Progenitor cell of endocrine pancreas (in vitro differentiated cells): ENCODE measurements around the gene SYT1. TPM values are rescaled to one million over a fixed set of nuclear protein-coding genes. Genes with fewer than 3 reads are reported as not detected.

ENCODE experiments used
- DNase-seq: peaks from one replicate; pipeline ENCODE4 v3.0.0; 2021; ENCODE audit warnings: low spot score; ENCODE audit not compliant: unreplicated experiment
- H3K27ac Mint-ChIP-seq: 2 replicates; pipeline ENCODE4 v1.8.0; 2021; ENCODE audit warnings: mild to moderate bottlenecking, moderate library complexity, mixed read lengths
- H3K27me3 Mint-ChIP-seq: 2 replicates; pipeline ENCODE4 v1.8.0; 2021; ENCODE audit warnings: mixed read lengths
- H3K36me3 Mint-ChIP-seq: 2 replicates; pipeline ENCODE4 v1.8.0; 2022; ENCODE audit warnings: mixed read lengths; ENCODE audit not compliant: insufficient read depth
- H3K4me1 Mint-ChIP-seq: 2 replicates; pipeline ENCODE4 v1.8.0; 2021; ENCODE audit warnings: low read depth, mixed read lengths
- H3K4me3 Mint-ChIP-seq: 2 replicates; pipeline ENCODE4 v1.8.0; 2021; ENCODE audit warnings: low read depth, mild to moderate bottlenecking, moderate library complexity, mixed read lengths
- H3K9me3 Mint-ChIP-seq: 2 replicates; pipeline ENCODE4 v1.8.0; 2021; ENCODE audit warnings: low read depth, mixed read lengths
- total RNA-seq: library from RNA; stranded (reverse); gene quantifications from 2 replicates; pipeline ENCODE4 v1.2.1, GENCODE V29; 2021
- TF ChIP-seq, protein P1 (sequence below): fragments of 200-600 bp; sonication (generic); IDR thresholded peaks from one replicate; pipeline ENCODE4 v1.5.0; 2021; ENCODE audit warnings: antibody characterized with exemption, mild to moderate bottlenecking; ENCODE audit not compliant: unreplicated experiment

SYT1 gene
- total RNA-seq, 1 donor from 2014 or later = 4.3 TPM

DNA sequence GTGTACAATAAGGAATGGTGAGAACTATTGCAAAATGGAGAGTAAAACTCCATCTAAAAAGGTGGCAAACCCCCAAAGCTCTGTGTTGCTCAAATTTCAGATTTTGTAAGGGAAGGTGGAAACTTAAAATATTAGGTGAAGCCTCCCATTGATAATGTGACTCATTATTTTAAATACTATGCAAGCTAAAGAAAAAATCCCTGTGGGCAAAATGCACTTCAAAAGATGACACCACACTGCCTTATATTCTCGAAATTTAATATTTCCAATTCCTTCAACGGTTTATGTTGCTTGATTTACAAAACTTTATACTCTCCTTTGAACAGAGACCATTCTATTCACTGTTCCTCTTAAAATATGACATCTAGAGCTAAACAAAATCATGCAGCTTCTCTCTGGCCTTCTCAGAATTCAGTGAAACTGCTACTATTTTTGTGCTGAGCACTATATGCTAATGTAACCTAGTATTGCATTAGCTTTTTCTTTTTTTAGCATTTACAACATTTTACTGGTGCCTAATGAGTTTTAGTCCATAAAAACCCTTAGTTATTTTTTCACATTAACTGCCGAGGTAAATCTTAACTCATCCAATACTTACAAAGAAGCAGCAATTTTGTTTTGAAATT lies 297.7 kb downstream of the SYT1 start:
- Mint-ChIP-seq H3K9me3 (no peaks in the 10 kb centered on the region), H3K4me1 (no peaks in the 10 kb centered on the region), H3K27me3 (no peaks in the 10 kb centered on the region), H3K36me3 (no peaks in the 10 kb centered on the region), H3K4me3 (no peak overlapping the region), H3K27ac (no peak overlapping the region)
- TF ChIP-seq, protein P1, sequence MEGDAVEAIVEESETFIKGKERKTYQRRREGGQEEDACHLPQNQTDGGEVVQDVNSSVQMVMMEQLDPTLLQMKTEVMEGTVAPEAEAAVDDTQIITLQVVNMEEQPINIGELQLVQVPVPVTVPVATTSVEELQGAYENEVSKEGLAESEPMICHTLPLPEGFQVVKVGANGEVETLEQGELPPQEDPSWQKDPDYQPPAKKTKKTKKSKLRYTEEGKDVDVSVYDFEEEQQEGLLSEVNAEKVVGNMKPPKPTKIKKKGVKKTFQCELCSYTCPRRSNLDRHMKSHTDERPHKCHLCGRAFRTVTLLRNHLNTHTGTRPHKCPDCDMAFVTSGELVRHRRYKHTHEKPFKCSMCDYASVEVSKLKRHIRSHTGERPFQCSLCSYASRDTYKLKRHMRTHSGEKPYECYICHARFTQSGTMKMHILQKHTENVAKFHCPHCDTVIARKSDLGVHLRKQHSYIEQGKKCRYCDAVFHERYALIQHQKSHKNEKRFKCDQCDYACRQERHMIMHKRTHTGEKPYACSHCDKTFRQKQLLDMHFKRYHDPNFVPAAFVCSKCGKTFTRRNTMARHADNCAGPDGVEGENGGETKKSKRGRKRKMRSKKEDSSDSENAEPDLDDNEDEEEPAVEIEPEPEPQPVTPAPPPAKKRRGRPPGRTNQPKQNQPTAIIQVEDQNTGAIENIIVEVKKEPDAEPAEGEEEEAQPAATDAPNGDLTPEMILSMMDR = no peak
- no peak for DNase-seq

DNA sequence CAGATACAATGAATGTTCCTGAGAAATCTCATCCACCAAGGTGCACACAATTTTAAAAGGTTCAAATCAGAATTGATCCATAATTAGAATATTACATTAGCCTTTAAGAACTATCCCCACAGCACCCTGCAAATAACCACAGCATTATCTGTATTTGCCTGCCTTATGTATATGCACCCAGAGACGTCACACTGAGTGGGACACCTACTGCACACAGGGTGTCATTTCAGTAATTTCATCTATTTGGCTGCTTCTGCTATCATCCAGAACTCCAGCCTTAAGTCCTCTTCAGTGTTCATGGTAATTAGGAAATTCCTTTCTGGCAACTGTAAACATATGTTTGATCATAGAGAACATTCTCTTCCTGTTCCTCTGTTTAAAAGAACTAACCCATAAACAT lies 298.4 kb downstream of the SYT1 start:
- Mint-ChIP-seq H3K27ac (no peak overlapping the region), H3K4me3 (no peak overlapping the region), H3K27me3 (no peaks in the 10 kb centered on the region), H3K36me3 (no peaks in the 10 kb centered on the region), H3K4me1 (no peaks in the 10 kb centered on the region), H3K9me3 (no peaks in the 10 kb centered on the region)
- TF ChIP-seq, protein P1 = no peak
- DNase-seq = no peak

DNA sequence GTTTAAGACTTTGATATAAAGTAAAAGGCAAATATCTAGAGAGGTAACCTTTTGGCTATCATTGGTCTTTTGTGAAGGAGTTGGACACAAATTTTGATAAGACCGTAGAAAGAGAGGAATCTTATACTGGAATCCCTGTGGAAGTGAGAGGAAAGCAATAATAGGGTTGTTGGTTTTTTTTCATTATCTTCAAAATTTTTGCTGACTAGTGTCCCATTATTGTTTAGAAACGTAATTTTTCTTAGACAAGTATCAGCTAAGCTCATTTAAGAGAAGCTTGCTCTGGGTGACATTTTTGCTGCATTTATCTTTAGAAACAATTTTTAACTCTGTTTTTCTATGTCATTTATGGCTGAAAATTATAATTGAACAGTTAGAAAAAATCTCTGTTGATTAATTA lies 300.3 kb downstream of the SYT1 start:
- DNase-seq = no peak
- H3K27ac Mint-ChIP-seq = no peak overlapping the region
- H3K4me1 Mint-ChIP-seq = no peaks in the 10 kb centered on the region
- no peaks in the 10 kb centered on the region for H3K36me3 Mint-ChIP-seq
- H3K9me3 Mint-ChIP-seq = no peaks in the 10 kb centered on the region
- H3K27me3 Mint-ChIP-seq = no peaks in the 10 kb centered on the region
- H3K4me3 Mint-ChIP-seq = no peak overlapping the region
- TF ChIP-seq, protein P1 = no peak

DNA sequence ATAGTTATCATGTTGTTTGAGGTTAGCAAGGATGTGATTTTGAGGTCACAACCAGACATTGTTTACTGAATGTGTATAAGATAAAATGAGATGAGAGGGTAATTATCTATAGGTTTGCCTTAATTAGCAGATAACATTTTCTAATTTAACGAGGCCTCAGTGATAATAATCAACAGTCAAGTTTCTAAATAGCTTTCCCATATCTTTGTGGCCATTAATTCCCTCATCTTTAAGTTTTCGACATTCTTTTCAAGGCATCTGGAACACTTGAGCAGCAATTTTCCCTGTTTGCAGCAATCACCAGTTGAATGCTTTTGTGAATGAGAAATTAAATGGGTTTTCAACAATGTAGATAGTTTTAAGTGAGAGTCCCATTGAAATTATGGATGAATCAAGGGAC lies 304.1 kb downstream of the SYT1 start:
- Mint-ChIP-seq H3K4me3 (no peak overlapping the region), H3K27ac (no peak overlapping the region), H3K27me3 (no peaks in the 10 kb centered on the region), H3K9me3 (peaks cover 10% of the 10 kb centered on the region), H3K36me3 (no peaks in the 10 kb centered on the region), H3K4me1 (no peaks in the 10 kb centered on the region)
- TF ChIP-seq, protein P1 = no peak
- DNase-seq = no peak

DNA sequence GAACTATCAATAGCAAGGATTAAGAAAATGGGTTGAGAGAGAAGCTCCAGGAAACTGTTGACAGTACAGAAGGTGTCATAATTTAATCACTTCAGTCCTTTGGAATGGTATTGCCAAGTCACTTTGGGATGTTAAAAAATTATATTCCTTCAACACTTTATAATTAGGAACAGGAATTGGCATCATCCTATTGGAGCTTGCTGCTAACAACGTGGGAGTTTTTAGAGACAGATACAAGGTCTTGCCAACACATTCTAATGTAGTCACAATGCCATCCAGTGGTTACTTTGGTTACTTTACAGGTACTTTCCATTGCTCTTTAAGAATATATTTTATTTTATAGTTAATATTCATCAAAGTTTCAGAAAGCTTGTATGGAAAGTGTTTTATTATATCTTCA lies 310.1 kb downstream of the SYT1 start:
- TF ChIP-seq, protein P1 = peak; percentile 52
- Mint-ChIP-seq H3K36me3 (no peaks in the 10 kb centered on the region), H3K4me1 (no peaks in the 10 kb centered on the region), H3K27me3 (no peaks in the 10 kb centered on the region), H3K4me3 (no peak overlapping the region), H3K27ac (no peak overlapping the region), H3K9me3 (peaks cover 14% of the 10 kb centered on the region)
- DNase-seq = no peak
